HG03442 (cell line): ENCODE measurements around the gene CCDC85B.
A peak's percentile ranks its signal among the peaks of the same experiment; 100 is the strongest.
"Not testable (repeated sequence)": the region's sequence is repeated elsewhere in the genome, so short reads cannot be mapped to it uniquely, and the experiment has no call there.

Experiments
- ATAC-seq: cut with Tn5 transposase; IDR thresholded peaks from one replicate; pipeline ENCODE4 v1.9.1; 2021; ENCODE audit warnings: mild to moderate bottlenecking, moderate library complexity; ENCODE audit not compliant: unreplicated experiment

CCDC85B gene

GRCh38 chr11:65890324-65891218 is at the start of gene CCDC85B:
TSS of gene CCDC85B (plus strand) at chr11:65890673. CDS start at chr11:65890784, 111 bp downstream.
- ATAC-seq, result peak; percentile 49

- no peak for ATAC-seq
Observed at GRCh38 chr11:65842144-65842543, 48.3 kb upstream of the CCDC85B start.

- ATAC-seq, result no peak
Observed at GRCh38 chr11:65843811-65844210, 46.7 kb upstream of the CCDC85B start.

- ATAC-seq, result no peak
Observed at GRCh38 chr11:65844231-65844872, 46.1 kb upstream of the CCDC85B start.

GRCh38 chr11:65847746-65848145 is 42.7 kb upstream of the CCDC85B start:
- ATAC-seq, result no peak

- ATAC-seq, result not testable (repeated sequence)
Observed at GRCh38 chr11:65848693-65849092, 41.8 kb upstream of the CCDC85B start.

GRCh38 chr11:65849366-65849765 is 41.1 kb upstream of the CCDC85B start:
- no peak for ATAC-seq

GRCh38 chr11:65849771-65850216 is 40.7 kb upstream of the CCDC85B start:
- ATAC-seq, result no peak

GRCh38 chr11:65850217-65851082 is 40.0 kb upstream of the CCDC85B start:
- no peak for ATAC-seq

- no peak for ATAC-seq
Observed at GRCh38 chr11:65851083-65851579, 39.3 kb upstream of the CCDC85B start.

- no peak for ATAC-seq
Observed at GRCh38 chr11:65851811-65852507, 38.5 kb upstream of the CCDC85B start.

- ATAC-seq, result no peak
Observed at GRCh38 chr11:65852508-65853245, 37.8 kb upstream of the CCDC85B start.

GRCh38 chr11:65853246-65853979 is 37.1 kb upstream of the CCDC85B start:
- no peak for ATAC-seq

- ATAC-seq, result no peak
Observed at GRCh38 chr11:65854161-65854592, 36.3 kb upstream of the CCDC85B start.

GRCh38 chr11:65854852-65855837 is 35.3 kb upstream of the CCDC85B start:
- ATAC-seq, result no peak

GRCh38 chr11:65855927-65856363 is 34.5 kb upstream of the CCDC85B start:
- ATAC-seq, result no peak

- ATAC-seq, result peak; percentile 23
Observed at GRCh38 chr11:65856689-65857499, 33.6 kb upstream of the CCDC85B start.
